Measurements from ENCODE around the gene ADO. TPM values are rescaled to one million over a fixed set of nuclear protein-coding genes. Genes with fewer than 3 reads are reported as not detected.

Gene ADO
- total and polyA plus RNA-seq, 2 of the 13 experiments (the other 11 are each of a cell fraction or from before 2014, with no cell fraction given), result 8.9 to 15.9 TPM

DNA sequence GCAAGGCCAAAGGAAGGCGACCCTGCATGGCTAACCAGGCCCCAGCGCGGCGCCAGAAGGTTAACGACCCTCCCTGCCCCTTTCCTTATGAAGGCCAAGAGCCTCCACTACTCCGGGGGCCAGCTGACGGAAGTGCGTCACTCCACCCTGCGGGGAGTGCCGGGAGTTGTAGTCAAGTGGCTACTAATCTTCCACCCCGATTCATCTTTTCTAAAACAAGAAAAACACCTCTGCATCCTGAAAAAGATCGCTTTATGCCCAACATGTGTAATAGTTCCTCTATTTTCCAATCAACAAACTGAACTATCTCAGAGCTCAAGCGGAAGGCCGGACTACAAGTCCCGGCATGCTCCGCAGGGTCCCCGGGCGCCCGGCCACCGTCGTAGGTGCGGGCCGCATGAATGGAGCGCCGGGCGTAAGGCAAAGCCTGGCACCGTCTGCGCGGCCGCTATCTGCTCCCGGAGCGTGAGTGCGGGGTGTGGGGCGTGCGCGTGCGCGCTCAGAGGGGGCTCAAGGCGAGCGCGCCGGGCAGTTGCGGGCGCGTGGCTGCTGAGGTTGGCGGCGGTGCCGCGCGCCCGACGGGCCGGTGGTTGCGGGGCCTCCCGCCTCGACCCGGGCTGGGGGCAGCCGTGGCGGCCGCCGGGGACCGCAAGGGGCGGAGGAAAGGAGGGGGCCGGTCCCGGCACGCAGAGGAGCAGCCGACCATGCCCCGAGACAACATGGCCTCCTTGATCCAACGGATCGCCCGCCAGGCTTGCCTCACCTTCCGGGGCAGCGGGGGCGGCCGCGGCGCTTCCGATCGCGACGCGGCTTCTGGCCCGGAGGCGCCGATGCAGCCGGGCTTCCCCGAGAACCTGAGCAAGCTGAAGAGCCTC lies at the start of gene ADO (continued):
- TF ChIP-seq ZNF646 (CRISPR knock-in tag; IDR thresholded peaks at IDR 0.05) (no peak), EEA1 (CRISPR knock-in tag; IDR thresholded peaks at IDR 0.05; ENCODE audit: borderline replicate concordance) (0 out of 2 replicates have a peak, but pooled peaks have one; percentile 2), KLF6 (CRISPR knock-in tag; IDR thresholded peaks at IDR 0.05) (0 out of 2 replicates have a peak, but pooled peaks have one; percentile 36), KDM5A (IDR thresholded peaks at IDR 0.05; ENCODE audit: borderline replicate concordance, low read length) (peak; percentile 76; the same call in 1 of the 2 replicates), ZNF282 (IDR thresholded peaks at IDR 0.05; ENCODE audit: partially characterized antibody) (no peak), ZBTB20 (CRISPR knock-in tag; IDR thresholded peaks at IDR 0.05; ENCODE audit: borderline replicate concordance, low read depth) (no peak), ZNF124 (CRISPR knock-in tag; IDR thresholded peaks at IDR 0.05) (0 out of 2 replicates have a peak, but pooled peaks have one; percentile 29), HDAC1 (CRISPR knock-in tag; IDR thresholded peaks at IDR 0.05) (peak; percentile 39; the same call in 1 of the 2 replicates), ZNF589 (CRISPR knock-in tag; conservative IDR thresholded peaks at IDR 0.05) (no peak), HMG20B (CRISPR knock-in tag; conservative IDR thresholded peaks at IDR 0.05) (0 out of 2 replicates have a peak, but pooled peaks have one; percentile 58), RFX3 (CRISPR knock-in tag; IDR thresholded peaks at IDR 0.05) (no peak), THYN1 (CRISPR knock-in tag; IDR thresholded peaks at IDR 0.05; ENCODE audit: borderline replicate concordance, low read depth) (no peak)
- TF ChIP-seq, protein P1, sequence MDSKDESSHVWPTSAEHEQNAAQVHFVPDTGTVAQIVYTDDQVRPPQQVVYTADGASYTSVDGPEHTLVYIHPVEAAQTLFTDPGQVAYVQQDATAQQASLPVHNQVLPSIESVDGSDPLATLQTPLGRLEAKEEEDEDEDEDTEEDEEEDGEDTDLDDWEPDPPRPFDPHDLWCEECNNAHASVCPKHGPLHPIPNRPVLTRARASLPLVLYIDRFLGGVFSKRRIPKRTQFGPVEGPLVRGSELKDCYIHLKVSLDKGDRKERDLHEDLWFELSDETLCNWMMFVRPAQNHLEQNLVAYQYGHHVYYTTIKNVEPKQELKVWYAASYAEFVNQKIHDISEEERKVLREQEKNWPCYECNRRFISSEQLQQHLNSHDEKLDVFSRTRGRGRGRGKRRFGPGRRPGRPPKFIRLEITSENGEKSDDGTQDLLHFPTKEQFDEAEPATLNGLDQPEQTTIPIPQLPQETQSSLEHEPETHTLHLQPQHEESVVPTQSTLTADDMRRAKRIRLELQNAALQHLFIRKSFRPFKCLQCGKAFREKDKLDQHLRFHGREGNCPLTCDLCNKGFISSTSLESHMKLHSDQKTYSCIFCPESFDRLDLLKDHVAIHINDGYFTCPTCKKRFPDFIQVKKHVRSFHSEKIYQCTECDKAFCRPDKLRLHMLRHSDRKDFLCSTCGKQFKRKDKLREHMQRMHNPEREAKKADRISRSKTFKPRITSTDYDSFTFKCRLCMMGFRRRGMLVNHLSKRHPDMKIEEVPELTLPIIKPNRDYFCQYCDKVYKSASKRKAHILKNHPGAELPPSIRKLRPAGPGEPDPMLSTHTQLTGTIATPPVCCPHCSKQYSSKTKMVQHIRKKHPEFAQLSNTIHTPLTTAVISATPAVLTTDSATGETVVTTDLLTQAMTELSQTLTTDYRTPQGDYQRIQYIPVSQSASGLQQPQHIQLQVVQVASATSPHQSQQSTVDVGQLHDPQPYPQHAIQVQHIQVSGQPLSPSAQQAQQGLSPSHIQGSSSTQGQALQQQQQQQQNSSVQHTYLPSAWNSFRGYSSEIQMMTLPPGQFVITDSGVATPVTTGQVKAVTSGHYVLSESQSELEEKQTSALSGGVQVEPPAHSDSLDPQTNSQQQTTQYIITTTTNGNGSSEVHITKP (CRISPR knock-in tag; IDR thresholded peaks at IDR 0.05; ENCODE audit: low read depth), result 0 out of 2 replicates have a peak, but pooled peaks have one; percentile 29
- TF ChIP-seq, protein P2, sequence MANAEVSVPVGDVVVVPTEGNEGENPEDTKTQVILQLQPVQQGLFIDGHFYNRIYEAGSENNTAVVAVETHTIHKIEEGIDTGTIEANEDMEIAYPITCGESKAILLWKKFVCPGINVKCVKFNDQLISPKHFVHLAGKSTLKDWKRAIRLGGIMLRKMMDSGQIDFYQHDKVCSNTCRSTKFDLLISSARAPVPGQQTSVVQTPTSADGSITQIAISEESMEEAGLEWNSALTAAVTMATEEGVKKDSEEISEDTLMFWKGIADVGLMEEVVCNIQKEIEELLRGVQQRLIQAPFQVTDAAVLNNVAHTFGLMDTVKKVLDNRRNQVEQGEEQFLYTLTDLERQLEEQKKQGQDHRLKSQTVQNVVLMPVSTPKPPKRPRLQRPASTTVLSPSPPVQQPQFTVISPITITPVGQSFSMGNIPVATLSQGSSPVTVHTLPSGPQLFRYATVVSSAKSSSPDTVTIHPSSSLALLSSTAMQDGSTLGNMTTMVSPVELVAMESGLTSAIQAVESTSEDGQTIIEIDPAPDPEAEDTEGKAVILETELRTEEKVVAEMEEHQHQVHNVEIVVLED (CRISPR knock-in tag; IDR thresholded peaks at IDR 0.05; ENCODE audit: borderline replicate concordance), result peak; percentile 90
